ENCODE measurements around the gene RPTOR. TPM values are rescaled to one million over a fixed set of nuclear protein-coding genes. Genes with fewer than 3 reads are reported as not detected.

The RPTOR gene
- total RNA-seq, 1 donor from 2014 or later, result 66.7 TPM

GRCh38 chr17:81010935-81011334 is 466.3 kb downstream of the RPTOR start:
- intact Hi-C loops (cut with micrococcal nuclease), result no loop called here
- H3K9me3 Mint-ChIP-seq, result peaks cover 18% of the 10 kb centered on the region
- no peaks in the 10 kb centered on the region for H3K4me1 Mint-ChIP-seq (ENCODE audit: low read depth)
- no peak overlapping the region for H3K4me3 Mint-ChIP-seq
- peaks cover 14% of the 10 kb centered on the region for H3K27me3 Mint-ChIP-seq (ENCODE audit: insufficient read depth)
- no peak for DNase-seq (ENCODE audit: low spot score)
- no peak overlapping the region for H3K27ac Mint-ChIP-seq
- H3K36me3 Mint-ChIP-seq (ENCODE audit: low read depth), result peaks cover 2% of the 10 kb centered on the region

- Mint-ChIP-seq H3K4me3 (no peak overlapping the region), H3K9me3 (peaks cover 26% of the 10 kb centered on the region), H3K4me1 (ENCODE audit: low read depth) (peaks cover 6% of the 10 kb centered on the region), H3K27ac (no peak overlapping the region), H3K36me3 (ENCODE audit: low read depth) (peaks cover 2% of the 10 kb centered on the region), H3K27me3 (ENCODE audit: insufficient read depth) (peaks cover 6% of the 10 kb centered on the region)
- no peak for DNase-seq (ENCODE audit: low spot score)
- intact Hi-C loops (cut with micrococcal nuclease), result no loop called here
Measured at GRCh38 chr17:81011951-81012350, 467.3 kb downstream of the RPTOR start.

- DNase-seq (ENCODE audit: low spot score), result no peak
- H3K27ac Mint-ChIP-seq, result no peak overlapping the region
- intact Hi-C loops (cut with micrococcal nuclease), result no loop called here
- H3K36me3 Mint-ChIP-seq (ENCODE audit: low read depth), result peaks cover 2% of the 10 kb centered on the region
- peaks cover 27% of the 10 kb centered on the region for H3K9me3 Mint-ChIP-seq
- peaks cover 14% of the 10 kb centered on the region for H3K4me1 Mint-ChIP-seq (ENCODE audit: low read depth)
- H3K4me3 Mint-ChIP-seq, result no peak overlapping the region
- peaks cover 2% of the 10 kb centered on the region for H3K27me3 Mint-ChIP-seq (ENCODE audit: insufficient read depth)
Measured at GRCh38 chr17:81012574-81013447, 468.2 kb downstream of the RPTOR start.

- Mint-ChIP-seq H3K4me3 (no peak overlapping the region), H3K4me1 (ENCODE audit: low read depth) (peaks cover 23% of the 10 kb centered on the region)
- intact Hi-C loops (cut with micrococcal nuclease), result no loop called here
Measured at GRCh38 chr17:81013642-81014041, 469.0 kb downstream of the RPTOR start.

GRCh38 chr17:81015136-81015535 is 470.5 kb downstream of the RPTOR start:
- intact Hi-C loops (cut with micrococcal nuclease), result no loop called here
- no peak overlapping the region for H3K4me3 Mint-ChIP-seq
- H3K9me3 Mint-ChIP-seq, result peaks cover 27% of the 10 kb centered on the region

More at GRCh38 chr17:81013642-81014041, 469.0 kb downstream of the RPTOR start:
- Mint-ChIP-seq H3K27me3 (ENCODE audit: insufficient read depth) (no peaks in the 10 kb centered on the region), H3K9me3 (peaks cover 27% of the 10 kb centered on the region), H3K27ac (no peak overlapping the region), H3K36me3 (ENCODE audit: low read depth) (peaks cover 2% of the 10 kb centered on the region)
- DNase-seq (ENCODE audit: low spot score), result no peak

More at GRCh38 chr17:81015136-81015535, 470.5 kb downstream of the RPTOR start:
- H3K36me3 Mint-ChIP-seq (ENCODE audit: low read depth), result peaks cover 2% of the 10 kb centered on the region
- H3K4me1 Mint-ChIP-seq (ENCODE audit: low read depth), result peaks cover 31% of the 10 kb centered on the region
- H3K27me3 Mint-ChIP-seq (ENCODE audit: insufficient read depth), result no peaks in the 10 kb centered on the region
- no peak overlapping the region for H3K27ac Mint-ChIP-seq
- no peak for DNase-seq (ENCODE audit: low spot score)

Other genes with a start within 250 kb of the RPTOR start
- 15.6 and 16.9 TPM in 2 replicates for gene ENDOV, start 129.7 kb upstream of the RPTOR start, total RNA-seq
- 23.4 and 24.2 TPM in 2 replicates for gene NPTX1, start 68.2 kb upstream of the RPTOR start, total RNA-seq

All from activated T-helper 1 cell treated with anti-CD3 and anti-CD28 coated beads, Interleukin-12 subunit alpha, Interleukin-12 subunit beta, Interleukin-2, Interleukin-4 antibody, amounts not matched to agents 30 ng/mL and 10 ng/mL and 1 ng/mL, durations not matched to agents 14 hours and 24 hours and 36 hours (primary cell).